Medulla oblongata (tissue), 1 donor: ENCODE measurements around the gene THBS2.
A peak's percentile ranks its signal among the peaks of the same experiment; 100 is the strongest.

ENCODE experiments used
- DNase-seq: peaks from one replicate; pipeline ENCODE4 v3.0.0-alpha.2; 2015; ENCODE audit errors: extremely low spot score

The THBS2 gene

DNA sequence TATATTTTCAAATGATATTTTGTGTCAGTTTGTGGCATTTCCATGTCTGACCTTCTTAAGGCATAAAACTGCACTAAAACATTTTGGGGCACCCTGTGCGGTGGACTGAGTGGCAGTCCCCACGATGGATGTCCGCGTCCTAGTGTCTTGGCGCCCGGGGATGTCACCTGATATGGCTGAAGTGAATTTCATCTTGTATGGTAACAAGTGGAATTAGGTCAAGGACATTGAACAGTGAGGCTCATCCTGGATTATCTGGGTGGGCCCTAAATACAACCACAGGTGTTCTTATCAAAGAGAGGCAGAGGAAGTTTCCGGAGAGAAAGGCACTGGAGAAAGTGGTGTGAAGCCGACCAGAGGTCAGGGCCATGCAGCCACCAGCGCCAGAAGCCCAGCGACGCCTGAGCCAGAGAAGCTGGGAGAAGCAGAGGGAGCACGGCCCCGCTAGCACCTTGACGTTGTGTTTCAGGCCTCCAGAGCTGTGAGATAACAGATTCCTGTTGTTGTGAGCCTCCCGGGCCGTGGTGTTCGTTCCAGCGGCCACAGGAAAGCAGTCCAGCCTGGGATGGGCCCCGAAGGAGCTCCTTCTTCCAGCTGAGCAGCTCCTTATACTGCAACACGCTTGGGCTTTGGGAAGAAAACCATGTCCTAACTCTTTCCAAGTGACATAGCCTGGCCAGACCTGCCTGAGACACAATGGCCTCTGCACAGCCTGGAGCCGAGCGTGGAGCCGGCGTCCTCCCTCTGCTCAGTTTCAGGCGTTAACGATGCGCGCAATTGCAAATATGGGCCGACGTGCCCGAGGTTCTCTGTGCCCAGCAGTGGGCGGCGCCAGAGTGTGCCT is 22.5 kb downstream of the THBS2 start:
- DNase-seq = no peak

DNA sequence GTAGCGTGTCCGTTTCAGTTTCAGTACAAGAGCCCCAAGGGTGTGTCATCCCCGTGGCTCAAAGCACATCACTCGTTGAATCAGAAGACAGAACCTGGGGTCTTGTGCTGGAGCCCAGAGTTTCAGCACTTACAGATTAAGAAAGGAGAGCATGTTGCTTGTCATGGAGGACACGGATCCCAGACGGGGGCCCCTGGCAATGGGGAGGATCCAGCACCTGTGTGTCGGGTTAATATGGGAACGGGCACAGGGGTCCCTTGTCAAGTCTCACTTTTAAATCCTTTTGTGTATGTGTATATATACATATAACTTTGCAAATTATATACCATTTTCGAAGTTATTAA is 23.4 kb downstream of the THBS2 start:
- DNase-seq = no peak

DNA sequence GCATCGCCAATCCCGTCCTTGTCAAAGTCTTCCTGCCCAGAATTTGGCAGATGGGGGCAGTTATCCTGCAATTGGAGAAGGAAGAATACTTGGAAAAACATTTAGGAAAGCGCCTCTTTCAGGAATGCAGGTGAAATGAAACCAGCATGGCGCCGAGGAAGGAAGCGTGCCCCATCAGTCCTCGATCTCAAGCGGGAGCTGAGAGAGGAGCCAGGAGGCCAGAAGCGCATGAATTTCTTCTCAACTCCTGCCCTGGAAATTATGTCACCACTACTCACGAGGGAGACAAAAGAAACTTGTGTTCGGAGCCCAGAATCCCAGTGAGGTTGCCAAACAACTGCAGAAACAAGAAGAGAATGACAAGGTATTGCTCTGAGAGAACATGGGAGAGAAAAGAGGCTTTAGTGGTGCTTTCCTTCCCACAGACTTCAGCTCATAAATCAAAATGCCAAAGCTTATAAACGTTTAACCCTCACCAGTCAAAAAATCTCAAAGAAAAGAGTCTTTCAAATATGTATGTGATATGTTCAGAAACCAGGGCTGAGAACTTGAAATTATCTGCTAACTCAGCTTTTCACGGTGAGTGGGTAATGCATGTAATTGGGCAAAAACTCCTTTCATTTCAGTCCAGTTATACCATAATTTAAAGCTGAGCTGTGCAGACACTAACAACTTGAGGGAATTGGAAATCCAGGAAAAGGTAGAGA is 23.9 kb downstream of the THBS2 start:
- peak; percentile 93 for DNase-seq

DNA sequence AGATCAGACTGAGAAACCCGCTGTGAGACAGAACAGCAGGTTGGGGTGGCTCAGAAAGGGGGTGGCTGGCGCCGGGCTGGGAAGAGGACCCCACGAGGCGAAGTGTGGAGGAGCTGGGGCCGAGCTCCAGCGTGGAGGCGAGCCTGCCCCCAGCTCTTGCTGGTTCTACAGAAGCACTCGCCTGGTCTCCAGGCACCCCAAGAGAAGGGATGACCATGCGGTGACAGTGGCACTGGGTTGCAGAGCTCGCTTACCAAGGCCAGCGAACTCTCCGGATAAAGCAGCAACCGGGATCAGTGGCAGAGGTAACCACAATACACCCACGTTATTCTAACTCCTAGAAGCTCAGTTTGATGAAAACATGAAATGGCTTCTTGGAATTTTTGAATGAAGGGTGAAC is 26.5 kb downstream of the THBS2 start:
- DNase-seq = no peak

DNA sequence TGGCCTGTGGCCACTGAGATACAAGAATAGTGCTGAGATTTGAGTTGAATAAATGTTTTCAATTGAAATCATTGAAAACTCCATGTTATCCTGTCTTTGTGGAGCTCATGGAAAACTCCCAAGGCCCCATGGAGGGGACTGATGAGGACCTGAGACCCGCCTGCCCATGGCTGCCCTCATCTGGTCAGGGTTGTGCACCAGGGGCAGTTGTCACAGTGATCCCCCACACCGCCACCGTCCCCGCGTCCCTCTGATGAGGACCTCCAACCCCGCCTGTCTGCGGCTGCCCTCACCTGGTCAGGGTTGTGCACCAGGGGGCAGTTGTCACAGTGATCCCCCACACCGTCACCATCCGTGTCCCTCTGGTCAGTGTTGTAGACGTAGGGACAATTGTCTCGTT is 27.8 kb downstream of the THBS2 start:
- DNase-seq = no peak

DNA sequence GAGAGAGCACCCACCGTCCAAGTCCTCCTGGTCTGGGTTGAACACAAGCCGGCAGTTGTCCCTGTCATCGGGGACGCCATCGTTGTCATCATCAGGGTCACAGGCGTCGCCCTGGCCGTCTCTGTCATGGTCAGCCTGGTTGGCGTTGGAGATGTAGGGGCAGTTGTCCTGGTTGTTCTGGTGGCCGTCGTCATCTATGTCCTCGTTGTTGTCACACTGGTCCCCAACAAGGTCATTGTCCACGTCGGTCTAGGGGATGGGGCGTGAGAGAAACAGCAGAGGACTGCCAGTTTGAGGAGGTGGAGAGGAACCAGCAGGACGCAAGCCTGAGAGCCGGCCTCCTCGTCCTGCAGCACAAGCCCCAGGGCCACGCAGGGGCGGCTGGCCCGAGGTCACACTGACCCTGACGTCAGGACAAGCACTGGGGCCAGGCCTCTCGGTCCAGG is 28.5 kb downstream of the THBS2 start:
- no peak for DNase-seq

DNA sequence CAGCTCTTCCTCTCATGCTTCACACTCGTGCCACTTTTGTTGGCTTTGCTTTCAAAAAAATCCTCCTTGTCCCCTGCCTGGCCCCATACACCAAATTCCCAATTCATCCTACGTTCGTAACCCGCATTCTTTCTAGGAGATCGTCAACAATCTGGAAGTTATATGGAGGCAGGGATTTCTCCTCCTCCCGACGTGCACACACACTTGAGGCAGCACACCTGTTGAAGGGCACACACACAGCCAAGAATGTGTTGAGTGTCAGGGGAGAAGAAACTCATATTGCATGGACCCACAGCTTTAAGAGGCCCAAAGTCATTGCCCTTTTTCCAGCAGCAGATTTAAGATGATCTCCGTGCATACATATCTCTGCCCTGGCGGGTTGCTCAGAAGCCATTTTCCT is 28.9 kb downstream of the THBS2 start:
- no peak for DNase-seq

DNA sequence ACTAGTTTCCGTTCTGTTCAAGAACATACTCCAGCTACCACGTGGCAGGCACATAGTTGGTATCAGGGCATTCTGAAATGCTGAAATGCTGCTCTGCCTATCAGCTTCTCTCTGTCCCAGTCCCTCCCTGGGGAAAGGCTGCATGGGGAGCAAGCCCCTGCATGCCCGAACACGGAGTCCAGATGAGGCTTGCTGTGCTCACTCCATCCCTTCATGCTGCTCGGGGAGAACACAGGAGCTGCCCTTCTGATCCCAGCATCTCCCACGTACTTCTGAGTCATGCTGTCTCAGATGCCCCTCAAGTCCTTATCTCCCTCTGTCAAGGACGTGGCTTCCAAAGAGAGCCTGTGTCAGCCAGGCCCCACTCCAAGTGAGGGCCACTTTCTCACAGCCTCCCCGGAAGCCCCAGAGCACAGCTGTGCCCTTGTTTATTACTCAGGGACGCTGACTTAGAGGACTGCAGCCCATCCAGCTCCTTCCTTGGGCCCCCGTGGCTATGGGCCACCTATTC is 29.4 kb downstream of the THBS2 start:
- DNase-seq = no peak

DNA sequence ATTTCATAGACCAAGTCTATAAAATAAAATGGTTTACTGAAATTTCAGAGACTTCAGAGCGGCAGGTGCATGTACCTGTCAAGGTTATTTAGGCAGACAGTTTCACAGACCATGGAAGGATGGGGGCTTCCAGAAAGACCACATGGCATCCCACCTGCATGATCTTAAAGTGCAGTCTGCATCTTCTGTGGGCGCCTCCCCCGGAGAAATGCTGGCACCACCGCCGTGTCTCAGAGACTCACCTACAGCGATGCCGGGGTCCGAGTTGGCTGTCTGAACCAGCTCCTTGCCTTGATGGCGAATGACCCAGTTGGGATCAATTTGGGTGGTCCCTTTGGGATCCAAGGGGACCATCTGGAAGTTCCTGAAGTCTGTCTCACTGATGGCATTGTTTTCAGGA is 30.6 kb downstream of the THBS2 start:
- DNase-seq = no peak

DNA sequence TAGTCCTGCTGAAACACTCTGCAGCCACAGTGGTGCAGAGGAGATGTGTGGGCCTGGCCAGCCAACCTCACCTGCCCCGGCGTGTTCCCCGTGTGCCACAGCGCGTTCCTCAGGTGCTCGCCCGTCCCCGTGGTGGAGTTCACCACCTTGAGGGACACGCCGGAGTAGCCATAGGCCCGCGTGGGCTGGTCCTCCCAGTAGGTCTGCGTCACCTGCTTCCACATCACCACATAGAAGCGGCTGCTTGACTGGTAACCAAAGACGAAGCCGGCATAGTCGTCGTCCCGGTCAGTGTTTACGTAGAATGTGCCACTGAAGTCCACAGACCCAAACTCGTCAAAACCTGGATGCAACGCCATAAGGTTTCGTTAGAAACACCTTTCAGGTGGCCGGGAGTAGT is 31.5 kb downstream of the THBS2 start:
- no peak for DNase-seq

DNA sequence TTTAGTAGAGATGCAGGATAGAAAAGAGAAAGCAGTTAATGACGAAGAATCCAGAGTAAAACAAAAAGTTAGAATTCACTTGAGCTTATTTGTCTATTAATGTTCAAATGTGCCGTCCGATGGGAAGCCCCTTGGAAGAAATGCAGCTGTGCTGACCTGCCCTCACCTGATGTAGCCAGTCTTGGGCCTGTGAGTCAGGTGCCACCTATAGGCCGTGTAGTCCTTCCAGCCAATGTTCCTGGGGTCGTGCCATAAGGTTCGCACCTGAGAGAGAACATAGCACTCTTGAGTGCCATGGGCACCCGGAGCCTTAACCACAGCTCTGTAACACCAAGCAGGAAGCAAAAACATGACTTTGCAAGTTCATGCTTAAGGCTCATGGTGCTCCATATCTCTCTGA is 32.4 kb downstream of the THBS2 start:
- no peak for DNase-seq

DNA sequence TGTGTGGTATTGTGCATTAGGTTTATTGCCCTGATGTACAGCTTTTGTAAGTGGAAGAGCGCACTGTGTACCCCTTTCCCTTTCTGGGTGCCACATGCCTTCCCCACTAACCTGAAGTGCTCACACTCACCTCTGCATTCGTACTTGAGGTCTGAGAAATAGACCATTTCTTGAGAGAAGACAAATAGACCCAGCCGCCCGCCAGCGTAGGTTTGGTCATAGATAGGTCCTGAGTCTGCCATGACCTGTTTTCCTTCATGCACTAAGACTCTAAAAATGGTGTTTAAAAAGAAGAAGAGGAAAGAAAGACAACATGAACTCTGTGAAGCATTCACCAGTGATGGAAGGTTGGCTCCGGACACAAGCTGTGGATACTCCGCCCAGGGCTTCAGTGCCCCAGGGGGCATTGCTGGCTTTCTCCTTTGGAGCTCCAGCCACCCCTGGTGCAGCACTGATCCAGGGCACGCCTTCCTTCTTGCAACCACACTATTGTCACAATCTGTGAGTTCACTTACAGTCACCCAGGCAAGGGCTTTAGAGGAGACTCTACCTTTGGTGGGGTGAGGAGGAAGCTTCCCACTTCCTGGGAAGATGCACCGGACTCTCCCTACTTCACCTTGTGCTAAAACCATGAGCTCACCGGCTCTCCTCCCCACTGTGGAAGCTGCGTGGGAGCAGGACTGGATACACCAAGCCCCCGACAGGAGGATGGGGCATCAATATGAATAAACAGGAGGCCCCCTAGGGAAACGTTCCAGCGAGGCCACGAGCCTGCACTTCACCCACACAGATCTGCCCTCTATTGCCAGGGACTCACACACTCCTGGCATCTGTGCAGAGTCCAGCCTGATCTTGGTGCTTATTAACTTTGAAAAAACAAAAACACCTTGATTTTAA is 33.3 kb downstream of the THBS2 start:
- no peak for DNase-seq

DNA sequence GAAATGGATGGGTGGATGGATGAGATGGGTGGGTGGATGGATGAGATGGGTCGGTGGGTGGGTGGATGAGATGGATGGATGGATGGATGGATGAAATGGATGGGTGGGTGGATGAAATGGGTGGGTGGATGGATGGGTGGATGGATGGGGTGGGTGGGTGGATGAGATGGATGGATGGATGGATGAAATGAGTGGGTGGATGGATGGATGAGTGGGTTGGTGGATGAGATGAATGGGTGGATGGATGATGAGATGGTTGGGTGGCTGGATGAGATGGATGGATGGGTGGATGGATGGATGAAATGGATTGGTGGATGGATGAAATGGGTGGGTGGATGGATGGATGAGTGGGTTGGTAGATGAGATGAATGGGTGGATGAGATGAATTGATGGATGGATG is 35.7 kb downstream of the THBS2 start:
- DNase-seq = no peak

DNA sequence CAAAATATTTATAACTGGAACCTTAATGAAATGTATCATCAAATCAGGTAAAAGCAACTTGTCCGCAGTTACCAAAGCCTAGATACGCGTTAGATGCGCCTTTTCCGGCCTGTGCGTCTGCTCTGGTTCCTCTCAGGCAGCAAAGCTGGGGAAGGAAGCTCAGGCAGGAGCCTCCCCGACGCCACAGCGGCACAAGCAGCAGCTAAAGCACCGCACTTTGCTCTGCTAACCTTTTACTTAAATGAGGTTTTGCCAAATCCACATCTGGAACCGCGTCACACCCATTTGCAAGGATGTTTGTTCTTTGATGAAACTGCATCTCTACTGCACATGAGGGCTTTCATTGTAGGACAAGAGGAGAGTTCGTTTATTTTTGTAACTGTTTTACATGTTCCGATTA is 36.8 kb downstream of the THBS2 start:
- DNase-seq = no peak

DNA sequence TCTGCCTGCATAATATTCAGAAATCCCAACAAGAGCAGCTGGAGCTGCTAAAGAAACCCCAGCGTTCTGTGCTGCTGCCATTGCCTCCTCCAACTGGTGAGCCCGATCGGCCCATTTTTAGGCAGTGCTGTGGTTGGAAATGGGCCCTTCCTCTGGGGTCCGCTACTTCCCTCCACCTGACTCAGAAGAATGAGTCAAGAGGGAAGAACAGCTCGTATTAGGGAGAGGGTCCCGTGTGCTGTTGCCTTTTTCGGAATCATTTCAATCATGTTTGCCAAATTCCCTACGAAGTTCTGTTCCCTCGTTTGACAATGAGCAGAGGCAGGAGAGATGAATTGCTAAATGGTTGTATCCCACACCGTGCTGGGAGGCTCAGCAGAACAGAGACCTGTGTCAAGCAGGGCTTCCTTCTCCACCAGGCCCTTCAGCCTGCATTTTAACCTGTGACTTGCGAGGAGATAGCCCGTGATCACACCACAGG is 38.4 kb downstream of the THBS2 start:
- peak; percentile 35 for DNase-seq

DNA sequence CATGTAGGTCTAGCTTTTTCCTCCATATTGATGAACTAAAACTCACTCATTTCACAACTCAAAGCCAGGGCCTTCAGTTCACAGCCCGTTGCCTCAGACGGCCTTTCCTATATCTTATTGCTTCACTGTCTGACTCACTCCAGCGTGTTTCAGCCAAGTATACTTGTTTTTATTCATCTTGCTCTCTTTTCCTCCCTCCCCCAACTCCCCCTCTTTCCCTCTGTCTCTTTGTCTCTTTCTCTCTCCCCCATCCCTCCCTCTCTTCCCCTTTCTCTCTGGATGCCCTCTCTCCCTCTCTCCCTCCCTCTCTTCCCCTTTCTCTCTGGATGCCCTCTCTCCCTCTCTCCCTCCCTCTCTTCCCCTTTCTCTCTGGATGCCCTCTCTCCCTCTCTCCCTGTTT is 38.9 kb downstream of the THBS2 start:
- DNase-seq = peak; percentile 65

DNA sequence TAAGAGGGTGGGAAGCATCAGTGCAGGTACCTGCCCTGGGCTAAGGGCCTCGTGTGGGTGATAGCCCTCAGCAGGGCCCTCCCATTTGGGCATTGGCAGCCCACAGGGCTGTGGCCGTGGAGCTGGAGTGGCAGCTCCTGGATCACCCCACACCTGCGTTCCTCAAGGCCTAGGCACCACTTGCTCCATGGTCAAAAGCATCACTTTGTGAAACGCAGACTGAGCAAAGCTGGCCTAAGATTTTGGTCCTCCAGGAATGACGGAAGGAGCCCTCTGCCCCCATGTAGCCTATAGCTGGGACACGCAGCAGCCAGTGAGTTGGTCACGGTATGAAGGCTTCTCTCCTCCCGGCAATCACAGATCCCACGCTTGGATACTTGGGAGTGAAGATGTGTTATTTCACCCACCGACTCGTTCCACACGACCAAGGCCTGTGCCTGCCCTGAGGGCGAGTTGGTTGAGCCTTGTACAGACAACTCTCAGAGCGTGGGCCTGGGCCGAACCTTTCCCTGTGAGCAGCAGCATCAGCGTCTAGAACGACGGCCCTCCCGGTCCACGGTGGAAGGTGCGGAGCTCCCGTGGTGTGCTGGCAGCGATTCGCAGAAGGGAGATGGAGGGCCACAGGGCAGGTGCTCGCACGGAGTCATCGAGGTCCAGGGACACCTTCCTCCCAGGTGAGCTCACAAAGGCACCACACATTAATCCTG is 39.7 kb downstream of the THBS2 start:
- DNase-seq = no peak

DNA sequence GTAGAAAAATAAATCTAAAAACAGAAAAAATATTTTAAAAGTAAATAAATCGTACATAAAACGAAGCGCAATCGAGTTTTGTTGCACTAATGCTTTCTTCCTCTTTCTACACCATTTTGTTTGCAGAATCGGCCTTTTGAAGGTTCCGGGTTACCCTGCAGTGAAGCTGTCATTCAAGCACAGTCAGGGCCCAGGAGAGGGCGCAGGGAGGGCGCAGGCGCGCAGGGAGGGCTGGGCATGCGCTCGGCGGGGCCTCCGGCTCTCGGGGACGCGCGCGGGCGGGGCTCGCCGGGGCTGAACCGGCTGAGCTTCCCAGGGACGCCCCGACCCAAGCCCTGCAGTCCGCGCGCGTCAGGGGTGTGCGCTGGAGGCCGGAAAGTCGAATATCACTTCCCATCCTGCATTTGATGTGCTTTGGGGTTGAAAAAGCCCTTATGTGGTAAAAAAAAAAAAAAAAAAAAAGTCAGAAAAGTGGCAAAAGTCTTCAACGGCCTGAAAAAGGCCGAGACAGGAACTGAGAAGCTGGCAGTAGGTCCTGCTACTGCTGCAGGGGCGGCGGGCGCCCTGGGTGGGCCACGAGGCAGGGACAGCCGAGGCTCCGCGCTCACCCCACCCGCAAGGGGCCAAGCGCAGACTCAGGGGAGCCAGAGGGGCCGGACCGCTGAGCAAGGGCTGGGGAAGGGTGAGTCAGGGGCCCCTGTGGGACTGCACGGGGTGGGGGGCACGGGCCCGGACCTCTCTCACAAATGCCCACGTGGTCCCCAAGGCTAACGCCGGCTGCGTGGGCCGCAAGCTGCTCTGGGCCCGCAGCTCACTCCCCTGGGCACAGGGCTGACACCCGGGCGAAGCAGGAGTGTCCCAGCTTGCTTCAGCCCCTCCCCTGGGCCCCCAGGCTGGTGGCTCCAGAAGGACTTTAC is 40.5 kb downstream of the THBS2 start:
- peak; percentile 93 for DNase-seq

DNA sequence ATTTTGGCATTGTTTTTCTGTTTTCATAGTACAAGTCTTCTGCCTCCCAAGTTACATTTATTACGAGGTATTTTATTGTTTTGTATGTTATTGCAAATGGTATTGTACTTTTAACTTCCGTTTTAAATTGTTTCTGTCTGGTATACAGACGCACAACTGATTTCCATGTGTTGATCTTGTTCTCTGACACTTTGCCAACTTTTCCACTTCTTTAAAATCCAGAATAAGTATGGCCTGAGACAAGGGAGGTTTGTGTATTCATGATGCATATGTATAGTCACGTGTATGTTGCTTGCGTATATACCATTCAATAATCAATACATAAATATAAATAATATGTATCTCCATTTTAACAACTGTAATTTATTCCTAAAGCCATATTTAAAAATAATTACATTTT is 41.2 kb downstream of the THBS2 start:
- DNase-seq = peak; percentile 25

DNA sequence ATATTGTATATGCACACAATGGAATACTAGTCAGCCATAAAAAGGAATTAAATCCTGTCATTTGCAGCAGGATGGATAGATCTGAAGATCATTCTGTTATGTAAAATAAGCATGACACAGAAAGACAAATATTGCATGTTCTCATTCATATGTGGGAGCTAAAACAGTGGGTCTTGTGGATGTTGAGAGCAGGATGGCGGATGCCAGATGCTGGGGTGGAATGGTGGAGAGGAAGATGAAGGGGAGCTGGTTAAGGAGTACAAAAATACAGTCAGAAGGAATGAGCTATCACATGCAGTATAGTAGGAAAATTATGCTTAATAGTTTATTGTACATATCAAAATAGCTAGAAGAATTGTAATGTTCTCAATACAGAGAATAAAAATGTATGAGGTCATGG is 41.8 kb downstream of the THBS2 start:
- no peak for DNase-seq
